Measurements from ENCODE around the gene LRP3.

DNA sequence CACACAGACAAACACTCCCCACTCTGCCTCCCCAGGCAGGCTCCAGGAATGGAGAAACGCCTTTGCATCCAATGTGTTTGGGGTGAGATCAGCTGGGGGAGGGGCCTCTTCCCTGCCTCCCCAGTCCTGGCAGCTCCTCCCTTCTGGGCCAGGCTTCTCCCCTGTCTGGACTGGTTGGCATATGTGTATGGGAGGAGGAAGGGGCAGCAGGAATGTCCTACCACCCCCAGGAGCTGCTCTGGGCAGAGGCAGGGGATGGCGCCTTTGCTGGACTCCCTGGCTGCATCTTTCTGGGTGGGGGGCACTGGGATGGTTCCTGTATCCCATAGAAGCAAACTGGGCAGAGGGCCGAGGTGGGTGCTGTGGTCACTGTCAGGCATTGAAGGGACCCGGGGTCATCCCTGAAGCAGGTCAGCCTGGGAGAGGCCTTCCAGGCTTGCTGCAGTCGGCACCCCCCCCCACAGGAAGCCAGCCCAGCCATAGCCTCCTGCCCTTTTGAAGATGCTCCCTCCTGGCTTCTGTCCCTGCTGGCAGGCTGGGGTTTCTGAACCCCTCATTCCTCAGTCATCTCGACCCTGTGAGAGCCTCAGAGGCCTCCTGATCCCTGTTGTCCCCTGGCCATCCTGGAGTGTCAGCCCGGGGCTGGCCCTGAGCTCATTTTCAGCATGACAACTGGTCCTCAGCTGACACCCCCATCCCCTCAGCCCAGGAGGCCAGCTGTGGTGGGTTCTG, 52.7 kb downstream of the LRP3 start:
- TF ChIP-seq CTCF (IDR thresholded peaks at IDR 0.05) (no peak), POLR2A (IDR thresholded peaks at IDR 0.05) (no peak)

Measured in adrenal gland (tissue), 5 donors.